Measurements from ENCODE around the gene MGME1. TPM values are rescaled to one million over a fixed set of nuclear protein-coding genes. Genes with fewer than 3 reads are reported as not detected.

Gene MGME1
- total and polyA plus RNA-seq, 2 donors (not counting 1 experiment from before 2014, with no cell fraction given), result 11.7 to 11.9 TPM

GRCh38 chr20:17985388-17986018 is 16.7 kb downstream of the MGME1 start:
- no peak overlapping the region for H3K27ac ChIP-seq (ENCODE audit: insufficient read depth, low read length)
- H3K9ac ChIP-seq (ENCODE audit: insufficient read depth, low read length), result no peak overlapping the region
- DNase-seq (ENCODE audit: low read depth in 2 of 2), result no peak
- H3K79me2 ChIP-seq (ENCODE audit: control insufficient read depth, insufficient read depth, low read length), result no peaks in the 10 kb centered on the region
- no peaks in the 10 kb centered on the region for H4K20me1 ChIP-seq (ENCODE audit: control insufficient read depth, extremely low read depth, insufficient read depth, low read length)
- no peak overlapping the region for H3K4me3 ChIP-seq (replicated peaks in 1 of 4; ENCODE audit: control extremely low read depth in 1 of 4, insufficient read depth in 1 of 4, low read depth in 3 of 4, low read length in 4 of 4)
- H3K9me3 ChIP-seq (ENCODE audit: control insufficient read depth, insufficient read depth, low read depth, low read length), result no peaks in the 10 kb centered on the region
- H3K4me1 ChIP-seq (ENCODE audit: control insufficient read depth, extremely low read depth, insufficient read depth, low read length), result no peaks in the 10 kb centered on the region
- TF ChIP-seq CTCF (conservative IDR thresholded peaks at IDR 0.05 in 1 of 2, IDR thresholded peaks at IDR 0.05 in 1 of 2; ENCODE audit: low read depth in 1 of 2, low read length in 2 of 2) (no peak), EZH2 (IDR thresholded peaks at IDR 0.05; ENCODE audit: low read length, missing control alignments) (no peak)
- H3K36me3 ChIP-seq (ENCODE audit: control insufficient read depth, insufficient read depth, low read length), result peaks cover 4% of the 10 kb centered on the region
- H3K27me3 ChIP-seq (ENCODE audit: control insufficient read depth, insufficient read depth, low read length), result no peaks in the 10 kb centered on the region
- no peak overlapping the region for H3K4me2 ChIP-seq (ENCODE audit: extremely low read depth, insufficient read depth, low read length)
- no peak overlapping the region for H2AFZ ChIP-seq (ENCODE audit: low read length)

GRCh38 chr20:17987988-17988387 is 19.2 kb downstream of the MGME1 start:
- no peak overlapping the region for H3K9ac ChIP-seq (ENCODE audit: insufficient read depth, low read length)
- no peaks in the 10 kb centered on the region for H3K4me1 ChIP-seq (ENCODE audit: control insufficient read depth, extremely low read depth, insufficient read depth, low read length)
- TF ChIP-seq EZH2 (IDR thresholded peaks at IDR 0.05; ENCODE audit: low read length, missing control alignments) (no peak), CTCF (conservative IDR thresholded peaks at IDR 0.05 in 1 of 2, IDR thresholded peaks at IDR 0.05 in 1 of 2; ENCODE audit: low read depth in 1 of 2, low read length in 2 of 2) (no peak)
- DNase-seq (ENCODE audit: low read depth in 2 of 2), result no peak
- H3K27me3 ChIP-seq (ENCODE audit: control insufficient read depth, insufficient read depth, low read length), result no peaks in the 10 kb centered on the region
- H3K36me3 ChIP-seq (ENCODE audit: control insufficient read depth, insufficient read depth, low read length), result peaks cover 4% of the 10 kb centered on the region
- H3K79me2 ChIP-seq (ENCODE audit: control insufficient read depth, insufficient read depth, low read length), result no peaks in the 10 kb centered on the region
- no peak overlapping the region for H3K4me2 ChIP-seq (ENCODE audit: extremely low read depth, insufficient read depth, low read length)
- H3K27ac ChIP-seq (ENCODE audit: insufficient read depth, low read length), result no peak overlapping the region
- no peaks in the 10 kb centered on the region for H3K9me3 ChIP-seq (ENCODE audit: control insufficient read depth, insufficient read depth, low read depth, low read length)
- H4K20me1 ChIP-seq (ENCODE audit: control insufficient read depth, extremely low read depth, insufficient read depth, low read length), result no peaks in the 10 kb centered on the region
- H3K4me3 ChIP-seq (replicated peaks in 1 of 4; ENCODE audit: control extremely low read depth in 1 of 4, insufficient read depth in 1 of 4, low read depth in 3 of 4, low read length in 4 of 4), result no peak overlapping the region
- no peak overlapping the region for H2AFZ ChIP-seq (ENCODE audit: low read length)

- Histone ChIP-seq H3K27me3 (ENCODE audit: control insufficient read depth, insufficient read depth, low read length) (no peaks in the 10 kb centered on the region), H3K4me3 (replicated peaks in 1 of 4; ENCODE audit: control extremely low read depth in 1 of 4, insufficient read depth in 1 of 4, low read depth in 3 of 4, low read length in 4 of 4) (no peak overlapping the region), H2AFZ (ENCODE audit: low read length) (no peak overlapping the region), H3K9ac (ENCODE audit: insufficient read depth, low read length) (no peak overlapping the region), H3K4me1 (ENCODE audit: control insufficient read depth, extremely low read depth, insufficient read depth, low read length) (no peaks in the 10 kb centered on the region), H3K9me3 (ENCODE audit: control insufficient read depth, insufficient read depth, low read depth, low read length) (no peaks in the 10 kb centered on the region), H3K36me3 (ENCODE audit: control insufficient read depth, insufficient read depth, low read length) (peaks cover 4% of the 10 kb centered on the region), H3K4me2 (ENCODE audit: extremely low read depth, insufficient read depth, low read length) (no peak overlapping the region), H3K79me2 (ENCODE audit: control insufficient read depth, insufficient read depth, low read length) (no peaks in the 10 kb centered on the region), H3K27ac (ENCODE audit: insufficient read depth, low read length) (no peak overlapping the region), H4K20me1 (ENCODE audit: control insufficient read depth, extremely low read depth, insufficient read depth, low read length) (no peaks in the 10 kb centered on the region)
- TF ChIP-seq EZH2 (IDR thresholded peaks at IDR 0.05; ENCODE audit: low read length, missing control alignments) (no peak), CTCF (conservative IDR thresholded peaks at IDR 0.05 in 1 of 2, IDR thresholded peaks at IDR 0.05 in 1 of 2; ENCODE audit: low read depth in 1 of 2, low read length in 2 of 2) (no peak)
- peak in 1 of 2 donors; percentile 51 for DNase-seq (ENCODE audit: low read depth in 2 of 2)
These were observed 21.6 kb downstream of the MGME1 start for GRCh38 chr20:17990278-17990972.

All from fibroblast of lung (primary cell).